Stimulated activated CD8-positive, alpha-beta memory T cell treated with anti-CD3 and anti-CD28 coated beads, Interleukin-2, amount 100 ng/mL, for 48 hours (primary cell): ENCODE data around the gene SCN5A.

ENCODE experiments used
- DNase-seq, 2 donors: peaks; one replicate each; pipeline ENCODE4 v3.0.0-alpha.2; 2020; ENCODE audit warnings: low read depth in 2 of 2

Gene SCN5A

GRCh38 chr3:38541806-38542205 lies 107.7 kb downstream of the SCN5A start:
- DNase-seq: no peak

GRCh38 chr3:38538773-38539353 lies 110.6 kb downstream of the SCN5A start:
- DNase-seq: no peak

GRCh38 chr3:38536671-38537070 lies 112.8 kb downstream of the SCN5A start:
- DNase-seq: no peak

- no peak for DNase-seq
These were observed 114.9 kb downstream of the SCN5A start for GRCh38 chr3:38534604-38535003.

- DNase-seq: no peak
These were observed 115.3 kb downstream of the SCN5A start for GRCh38 chr3:38534180-38534579.

- DNase-seq: no peak
These were observed 116.1 kb downstream of the SCN5A start for GRCh38 chr3:38533285-38533976.

- no peak for DNase-seq
These were observed 117.0 kb downstream of the SCN5A start for GRCh38 chr3:38532529-38532928.

GRCh38 chr3:38528457-38528856 lies 121.0 kb downstream of the SCN5A start:
- DNase-seq: no peak

- DNase-seq: no peak
These were observed 122.7 kb downstream of the SCN5A start for GRCh38 chr3:38526792-38527191.

GRCh38 chr3:38524141-38524739 lies 125.2 kb downstream of the SCN5A start:
- no peak for DNase-seq

- no peak for DNase-seq
These were observed 127.5 kb downstream of the SCN5A start for GRCh38 chr3:38522002-38522401.

- peak; percentile 19 to 30 for DNase-seq
These were observed 128.0 kb downstream of the SCN5A start for GRCh38 chr3:38521391-38521987.

GRCh38 chr3:38519651-38520050 lies 129.8 kb downstream of the SCN5A start:
- DNase-seq: no peak

- DNase-seq: no peak
These were observed 130.5 kb downstream of the SCN5A start for GRCh38 chr3:38519000-38519399.

- DNase-seq: no peak
These were observed 132.8 kb downstream of the SCN5A start for GRCh38 chr3:38516669-38517068.

GRCh38 chr3:38515367-38515766 lies 134.1 kb downstream of the SCN5A start:
- DNase-seq: no peak

GRCh38 chr3:38511546-38511945 lies 137.9 kb downstream of the SCN5A start:
- DNase-seq: no peak

- DNase-seq: no peak
These were observed 138.9 kb downstream of the SCN5A start for GRCh38 chr3:38510631-38511030.

- no peak for DNase-seq
These were observed 139.8 kb downstream of the SCN5A start for GRCh38 chr3:38509732-38510131.

- DNase-seq: no peak
These were observed 142.4 kb downstream of the SCN5A start for GRCh38 chr3:38507120-38507519.

- DNase-seq: no peak
These were observed 148.6 kb downstream of the SCN5A start for GRCh38 chr3:38500688-38501417.
